Camera-type eye (tissue), 1 donor: ENCODE measurements around the gene RTBDN. TPM values are rescaled to one million over a fixed set of nuclear protein-coding genes. Genes with fewer than 3 reads are reported as not detected.

Source experiments
- total RNA-seq: library from RNA; depleted of rRNA; stranded (reverse); fragments of >200 nt; gene quantifications from one replicate; pipeline ENCODE4 v1.2.3, GENCODE V29; 2014

The RTBDN gene
- total RNA-seq: 8.6 TPM

DNA sequence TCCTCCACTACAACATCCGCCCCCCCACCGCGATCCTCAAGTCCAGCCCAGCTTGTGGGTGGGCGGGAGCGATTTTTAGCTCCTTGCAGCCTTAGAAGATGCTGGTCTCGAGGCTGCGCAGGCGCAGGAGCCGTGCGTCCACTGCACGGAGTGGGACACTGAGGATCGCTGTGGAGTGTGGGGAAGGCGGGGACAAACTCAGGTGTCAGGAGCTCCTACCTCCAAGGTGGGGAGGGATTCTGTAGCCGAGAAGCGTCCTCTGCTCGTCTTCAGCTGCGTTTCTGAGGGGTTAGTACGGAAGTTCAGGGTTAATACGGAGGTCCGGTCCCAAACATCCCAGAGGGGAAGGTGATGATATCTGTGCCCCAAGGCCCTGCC lies at the start of gene RTBDN:
Gene RTBDN, minus strand, starts transcription at position 14 of the 378 bp plus-strand sequence. CDS start 4,600 bp downstream, outside the sequence.

DNA sequence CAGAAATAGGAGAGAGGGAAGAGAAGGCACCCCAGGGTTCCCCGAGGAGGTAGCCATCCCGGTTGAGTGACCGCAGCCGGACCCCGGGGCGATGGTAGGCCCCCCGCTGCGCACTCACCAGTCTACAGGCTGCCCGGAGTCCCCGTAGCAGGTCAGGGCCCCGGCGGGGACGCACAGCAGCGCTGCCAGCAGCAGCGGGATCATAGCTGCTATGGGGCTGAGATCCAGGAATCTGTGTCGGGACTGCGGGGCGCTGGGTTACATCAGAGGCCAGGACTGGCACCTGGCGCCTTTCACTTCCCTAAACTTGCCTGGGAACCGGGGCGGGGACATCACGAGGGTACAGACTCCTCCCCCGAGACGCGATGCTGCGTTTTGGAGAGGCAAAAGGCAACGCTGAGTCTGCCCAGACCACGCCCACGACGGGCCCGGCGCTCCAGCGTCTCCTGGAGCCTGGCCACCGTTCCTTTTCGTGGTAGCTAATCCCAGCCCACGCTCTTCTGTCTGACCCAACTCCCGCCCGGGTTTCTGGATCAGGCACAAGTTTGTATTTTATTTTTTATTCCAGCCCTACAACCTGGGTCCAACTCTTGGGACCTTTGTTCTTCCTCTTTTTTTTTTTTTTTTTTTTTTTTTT lies 46.9 kb upstream of the RTBDN start, which contains the start of gene DNASE2:
Gene DNASE2, minus strand, starts transcription at position 278 of the 637 bp plus-strand sequence. Its CDS starts 74 bp downstream, at position 204.

DNA sequence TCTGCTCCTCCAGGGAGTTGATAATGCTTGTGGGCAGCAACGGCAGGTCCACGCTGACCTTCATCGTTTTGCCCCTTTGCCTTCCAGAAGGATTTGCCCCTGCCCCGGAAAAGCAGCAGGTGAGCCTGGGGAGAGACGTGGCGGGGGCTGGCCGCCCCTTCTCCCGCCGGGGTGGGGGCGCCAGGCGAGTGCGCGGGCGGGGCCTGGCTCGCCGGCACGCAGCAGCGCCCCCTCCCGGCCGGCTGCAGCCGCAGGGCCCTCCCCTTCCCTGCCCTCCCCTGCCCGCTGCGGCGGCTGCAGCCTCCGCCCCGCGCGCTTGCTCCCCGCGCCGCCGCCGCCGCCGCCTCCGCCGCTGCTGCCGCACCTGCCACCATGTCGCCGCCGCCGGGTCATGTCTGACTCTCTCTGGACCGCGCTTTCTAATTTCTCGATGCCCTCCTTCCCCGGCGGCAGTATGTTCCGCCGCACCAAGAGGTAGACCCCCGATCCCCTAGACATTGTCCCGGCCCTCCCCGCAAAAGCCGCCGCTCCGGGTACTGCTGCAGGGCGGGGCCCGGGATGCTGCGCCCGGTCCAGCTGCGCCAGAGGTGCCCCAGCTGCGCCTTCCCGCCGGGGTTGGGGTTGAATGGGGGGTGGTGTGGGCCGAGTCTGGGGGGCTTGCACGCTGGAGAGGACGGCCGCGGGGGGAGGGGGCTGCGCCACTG lies 4.0 kb upstream of the RTBDN start, which contains the start of gene MAST1:
Gene MAST1, plus strand, starts transcription at position 334 of the 704 bp plus-strand sequence. Its CDS starts 58 bp downstream, at position 392.

DNA sequence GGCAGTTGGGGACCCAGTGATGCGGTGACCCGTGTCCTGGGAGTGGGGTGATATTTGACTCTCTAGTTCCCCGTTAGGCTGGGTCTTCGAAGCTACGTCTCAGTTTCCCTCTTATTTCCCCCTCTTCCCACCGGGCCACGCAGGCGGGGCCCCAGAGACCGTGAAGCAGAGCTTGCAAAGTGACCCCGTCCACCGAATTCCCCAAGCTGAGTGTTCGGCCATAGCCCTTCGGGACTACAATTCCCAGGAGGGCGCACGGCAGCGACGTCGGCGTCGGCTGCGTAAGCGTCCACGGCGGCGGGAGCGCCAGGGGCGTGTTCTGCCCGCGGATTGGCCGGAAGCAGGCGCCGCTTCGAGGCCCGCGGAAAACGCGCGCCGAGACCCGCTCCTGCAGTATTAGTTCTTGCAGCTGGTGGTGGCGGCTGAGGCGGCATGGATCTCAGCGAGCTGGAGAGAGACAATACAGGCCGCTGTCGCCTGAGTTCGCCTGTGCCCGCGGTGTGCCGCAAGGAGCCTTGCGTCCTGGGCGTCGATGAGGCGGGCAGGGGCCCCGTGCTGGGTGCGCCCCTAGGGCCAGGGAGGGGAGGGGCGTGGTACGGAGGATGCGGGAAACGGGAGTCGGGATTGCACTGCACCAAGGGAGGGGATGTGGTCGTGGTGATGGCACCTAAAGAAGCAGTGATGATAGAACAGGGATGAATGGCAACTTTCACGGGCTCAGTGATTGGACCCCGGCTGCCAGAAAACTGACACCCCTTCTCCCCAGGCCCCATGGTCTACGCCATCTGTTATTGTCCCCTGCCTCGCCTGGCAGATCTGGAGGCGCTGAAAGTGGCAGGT lies 27.9 kb downstream of the RTBDN start, which contains the start of gene RNASEH2A:
Gene RNASEH2A, plus strand, starts transcription at position 343 of the 840 bp plus-strand sequence. Its CDS starts 90 bp downstream, at position 433.

DNA sequence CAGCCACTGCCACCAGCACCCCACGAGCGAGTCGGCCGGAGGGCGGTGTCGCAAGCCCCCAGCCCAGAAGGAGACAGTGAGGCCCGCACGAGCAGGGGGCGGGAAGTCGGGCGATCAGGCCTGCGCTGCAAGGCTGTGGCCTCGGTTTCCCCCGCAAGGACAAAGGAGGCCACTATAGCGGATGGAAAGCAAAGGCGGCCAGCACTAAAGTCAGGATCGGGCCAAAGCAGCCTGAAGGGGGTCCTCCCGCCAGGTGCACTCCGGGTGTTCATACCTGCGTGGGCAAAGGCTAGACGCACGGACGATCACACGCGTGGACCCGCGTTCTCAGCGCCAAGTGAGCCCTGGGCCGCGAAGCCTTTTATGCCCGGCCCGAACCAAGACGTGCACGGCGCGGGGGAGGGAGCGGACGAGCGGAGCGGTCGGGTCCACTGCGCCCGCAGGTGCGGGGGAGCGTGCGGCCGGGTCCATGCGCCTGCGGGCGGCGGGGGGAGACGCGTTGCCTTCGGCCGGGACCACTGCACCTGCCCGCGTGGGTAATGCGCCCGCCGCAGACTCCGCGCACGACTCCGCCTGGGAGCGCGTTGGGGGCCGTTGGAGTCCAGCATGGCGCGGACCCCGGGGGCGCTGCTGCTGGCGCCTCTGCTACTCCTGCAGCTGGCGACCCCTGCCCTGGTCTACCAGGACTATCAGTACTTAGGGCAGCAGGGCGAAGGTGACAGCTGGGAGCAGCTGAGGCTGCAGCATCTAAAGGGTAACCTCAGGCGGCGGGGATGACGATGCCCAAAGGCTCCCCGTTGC lies 32.7 kb downstream of the RTBDN start, which contains the start of the genes PRDX2 and THSD8:
Gene PRDX2, minus strand, starts transcription at position 335 of the 801 bp plus-strand sequence. CDS start 539 bp downstream, outside the sequence.
Gene THSD8, plus strand, starts transcription at position 604 of the 801 bp plus-strand sequence. Its CDS starts 3 bp downstream, at position 607.

GRCh38 chr19:12791345-12792050 lies 42.9 kb downstream of the RTBDN start, which contains the start of gene JUNB:
Gene JUNB, plus strand, starts transcription at chr19:12791486. Its CDS starts 286 bp downstream, at chr19:12791772.

Other genes starting within 250 kb of the RTBDN start
- 15.2 TPM for gene ZNF490, start 223.8 kb downstream of the RTBDN start, total RNA-seq
- 47.4 TPM for gene ZNF791, start 223.7 kb downstream of the RTBDN start, total RNA-seq
- 35.4 TPM for gene MAN2B1, start 167.8 kb downstream of the RTBDN start, total RNA-seq
- gene WDR83, start 167.8 kb downstream of the RTBDN start, total RNA-seq: 6.7 TPM
- 154 TPM for gene DHPS, start 152.7 kb downstream of the RTBDN start, total RNA-seq
- gene GNG14, start 146.6 kb downstream of the RTBDN start, total RNA-seq: not detected
- gene FBXW9, start 137.9 kb downstream of the RTBDN start, total RNA-seq: 7.8 TPM
- 92.0 TPM for gene TNPO2, start 110.6 kb downstream of the RTBDN start, total RNA-seq
- gene TRIR, start 99.9 kb downstream of the RTBDN start, total RNA-seq: 144 TPM
- 49.4 TPM for gene GET3, start 97.1 kb downstream of the RTBDN start, total RNA-seq
- 0.55 TPM for gene BEST2, start 82.8 kb downstream of the RTBDN start, total RNA-seq
- gene HOOK2, start 59.0 kb downstream of the RTBDN start, total RNA-seq: 33.5 TPM
- 194 TPM for gene JUNB, start 43.1 kb downstream of the RTBDN start, total RNA-seq
- 290 TPM for gene PRDX2, start 32.8 kb downstream of the RTBDN start, total RNA-seq
- not detected for gene THSD8, start 32.5 kb downstream of the RTBDN start, total RNA-seq
- 20.2 TPM for gene RNASEH2A, start 28.0 kb downstream of the RTBDN start, total RNA-seq
- gene MAST1, start 3.9 kb upstream of the RTBDN start, total RNA-seq: 23.3 TPM
- gene DNASE2, start 46.9 kb upstream of the RTBDN start, total RNA-seq: 15.1 TPM
- gene KLF1, start 52.6 kb upstream of the RTBDN start, total RNA-seq: 2.1 TPM
- 59.3 TPM for gene GCDH, start 56.6 kb upstream of the RTBDN start, total RNA-seq
- gene SYCE2, start 84.7 kb upstream of the RTBDN start, total RNA-seq: not detected
- 41.6 TPM for gene FARSA, start 99.1 kb upstream of the RTBDN start, total RNA-seq
- 471 TPM for gene CALR, start 104.0 kb upstream of the RTBDN start, total RNA-seq
- gene RAD23A, start 111.3 kb upstream of the RTBDN start, total RNA-seq: 75.9 TPM
- gene GADD45GIP1, start 122.6 kb upstream of the RTBDN start, total RNA-seq: 16.8 TPM
- gene DAND5, start 135.0 kb upstream of the RTBDN start, total RNA-seq: 5.2 TPM
- 122 TPM for gene NFIX, start 160.9 kb upstream of the RTBDN start, total RNA-seq